ENCODE results near the gene CKS1B. TPM values are rescaled to one million over a fixed set of nuclear protein-coding genes. Genes with fewer than 3 reads are reported as not detected.
"Not testable (repeated sequence)": the region's sequence is repeated elsewhere in the genome, so short reads cannot be mapped to it uniquely, and the experiment has no call there.

The CKS1B gene
- total RNA-seq, 2 experiments from 2014 or later: 151 to 162 TPM

DNA sequence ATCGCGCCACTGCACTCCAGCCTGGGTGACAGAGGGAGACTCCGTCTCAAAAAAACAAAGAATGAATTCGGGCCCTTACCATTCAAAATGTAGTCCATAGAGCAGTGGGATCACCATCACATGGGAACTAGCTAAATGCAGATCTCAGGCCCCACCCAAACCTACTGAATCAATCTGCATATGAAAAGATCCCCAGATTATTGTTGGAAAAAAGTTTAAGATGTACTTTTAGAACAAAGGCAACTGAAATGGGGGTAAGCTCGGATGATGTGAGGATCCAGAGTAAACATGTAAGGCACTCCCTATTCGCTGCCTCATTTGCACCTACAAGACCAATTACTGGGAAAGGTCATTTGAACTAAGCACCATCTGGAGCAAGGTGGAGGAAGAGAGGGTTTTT, 7.9 kb downstream of the CKS1B start:
- peaks cover 31% of the 10 kb centered on the region for H3K4me1 Mint-ChIP-seq
- no peak overlapping the region for H3K27ac Mint-ChIP-seq
- H3K4me3 Mint-ChIP-seq: no peak overlapping the region
- POLR2A ChIA-PET: interaction anchor here (0.6 to 5.0 kb wide), 17 partner anchors 8 to 377 kb away, joined by 3 to 50 read pairs (median 8); partner anchors contain the start of genes CKS1B, LENEP, PMVK and PYGO2
- H3K27me3 Mint-ChIP-seq: no peaks in the 10 kb centered on the region
- H3K36me3 Mint-ChIP-seq (ENCODE audit: low read depth): peaks cover 35% of the 10 kb centered on the region
- CTCF ChIA-PET: interaction anchor here (0.8 to 6.4 kb wide), 15 partner anchors 9 to 423 kb away, joined by 3 to 51 read pairs (median 6); partner anchors contain the start of genes ADAM15, KRTCAP2, PBXIP1 and SHC1
- DNase-seq: no peak
- no peaks in the 10 kb centered on the region for H3K9me3 Mint-ChIP-seq

DNA sequence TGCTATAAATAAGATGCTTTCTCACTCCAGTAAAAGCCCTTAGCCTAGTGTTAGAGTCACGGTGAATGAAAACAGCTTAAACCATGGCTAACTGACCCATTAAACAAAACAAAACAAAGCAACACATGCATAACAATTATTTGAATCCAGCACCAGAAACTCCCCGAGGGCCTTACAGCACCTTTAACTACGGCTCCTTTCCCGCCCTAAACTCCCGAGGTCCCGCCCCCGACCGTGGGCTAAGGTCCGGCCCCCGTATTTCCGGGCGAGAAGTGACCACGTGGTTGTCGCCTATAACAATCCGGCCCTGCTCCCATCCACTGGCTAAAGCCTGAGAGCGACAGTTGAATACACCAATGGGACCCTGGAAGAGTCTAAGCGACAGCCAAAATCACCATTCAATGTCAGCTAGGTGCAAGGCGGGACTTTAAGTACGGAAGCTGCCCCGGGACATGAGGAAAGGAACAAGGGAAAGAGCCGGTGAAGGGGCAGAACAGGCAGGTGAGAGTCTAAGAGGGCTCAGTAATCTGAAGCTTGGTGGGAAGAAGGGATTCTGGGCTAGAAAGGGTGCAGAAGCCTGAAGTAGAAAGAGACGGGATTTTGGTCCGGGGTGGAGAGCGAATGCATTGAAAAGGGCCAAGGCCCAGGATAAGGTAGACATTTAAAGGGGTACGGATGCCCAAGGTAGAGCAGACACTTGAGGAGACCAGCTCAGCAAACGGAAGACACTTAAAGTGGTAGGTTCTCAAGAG, 8.6 kb downstream of the CKS1B start, which contains the start of gene FLAD1:
Gene FLAD1 (plus strand): TSS at position 448 of the 752 bp plus-strand sequence. CDS start 351 bp downstream, outside the sequence.
- H3K27ac Mint-ChIP-seq: no peak within 1 kb of the TSS
- POLR2A ChIA-PET: interaction anchor here (0.6 to 5.0 kb wide), 23 partner anchors 9 to 376 kb away, joined by 3 to 50 read pairs (median 7); partner anchors contain the start of genes ADAM15, CKS1B, LENEP and PBXIP1
- no peak within 1 kb of the TSS for H3K4me3 Mint-ChIP-seq
- CTCF ChIA-PET: interaction anchor here (0.7 to 6.4 kb wide), 23 partner anchors 10 to 423 kb away, joined by 3 to 51 read pairs (median 4); partner anchors contain the start of genes ADAM15, KRTCAP2, PYGO2 and SHC1
- H3K9me3 Mint-ChIP-seq: no peaks in the 10 kb centered on the region
- peaks cover 28% of the 10 kb centered on the region for H3K4me1 Mint-ChIP-seq
- peaks cover 30% of the 10 kb centered on the region for H3K36me3 Mint-ChIP-seq (ENCODE audit: low read depth)
- no peaks in the 10 kb centered on the region for H3K27me3 Mint-ChIP-seq
- DNase-seq: peak; percentile 97

DNA sequence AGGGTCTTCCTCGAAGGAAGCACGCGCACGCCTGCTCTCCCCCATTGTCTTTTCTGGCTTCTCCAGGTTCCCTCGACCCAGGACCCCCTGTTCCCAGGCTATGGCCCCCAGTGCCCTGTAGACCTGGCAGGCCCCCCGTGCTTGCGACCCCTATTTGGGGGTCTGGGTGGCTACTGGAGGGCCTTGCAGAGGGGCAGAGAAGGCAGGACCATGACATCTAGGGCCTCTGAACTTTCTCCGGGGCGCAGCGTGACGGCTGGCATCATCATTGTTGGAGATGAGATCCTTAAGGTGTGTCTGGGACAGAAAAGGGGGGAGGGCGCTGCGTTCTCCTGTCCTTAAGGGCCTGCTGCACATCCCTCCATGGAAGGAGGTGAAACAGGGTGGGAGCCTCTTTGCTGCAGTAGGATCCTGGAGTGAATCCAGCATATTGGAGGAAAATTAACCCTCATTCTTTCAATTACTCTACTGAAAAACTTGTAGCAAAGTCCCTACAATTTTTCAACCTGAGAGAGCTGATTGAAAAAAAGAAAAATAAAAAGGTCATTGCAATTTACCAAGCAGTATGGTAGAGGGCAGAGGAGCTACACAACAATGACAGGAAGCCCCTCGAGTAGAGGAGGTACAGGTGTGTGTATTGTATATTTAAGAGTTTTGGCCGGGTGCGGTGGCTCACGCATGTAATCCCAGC, 9.4 kb downstream of the CKS1B start:
- no peak for DNase-seq
- Mint-ChIP-seq H3K9me3 (no peaks in the 10 kb centered on the region), H3K4me1 (peaks cover 31% of the 10 kb centered on the region), H3K27me3 (no peaks in the 10 kb centered on the region), H3K4me3 (no peak overlapping the region), H3K36me3 (ENCODE audit: low read depth) (peaks cover 32% of the 10 kb centered on the region), H3K27ac (no peak overlapping the region)
- ChIA-PET CTCF (interaction anchor here (0.6 to 6.4 kb wide), 24 partner anchors 11 to 424 kb away, joined by 3 to 51 read pairs (median 4); partner anchors contain the start of genes ADAM15, KRTCAP2, PBXIP1 and PMVK), POLR2A (interaction anchor here (1.0 to 5.0 kb wide), 22 partner anchors 10 to 377 kb away, joined by 3 to 50 read pairs (median 7); partner anchors contain the start of genes ADAM15, CKS1B, LENEP and PBXIP1)

DNA sequence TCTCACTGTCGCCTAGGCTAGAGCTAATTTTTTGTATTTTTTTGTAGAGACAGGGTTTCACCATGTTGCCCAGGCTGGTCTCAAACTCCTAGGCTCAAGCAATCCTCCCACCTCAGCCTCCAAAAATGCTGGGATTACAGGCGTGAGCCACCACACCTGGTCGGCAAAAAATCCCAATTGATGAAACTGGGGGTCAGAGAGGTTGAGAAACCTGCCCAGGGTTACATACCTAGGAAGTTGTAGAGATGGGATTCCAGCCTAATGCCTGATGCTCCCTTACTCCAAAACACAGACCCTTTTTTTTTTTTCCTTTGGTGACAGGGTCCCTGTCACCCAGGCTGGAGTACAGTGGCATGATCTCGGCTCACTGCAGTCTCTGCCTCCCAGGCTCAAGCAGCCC, 12.3 kb downstream of the CKS1B start:
- not testable (repeated sequence) for H3K27me3 Mint-ChIP-seq, DNase-seq, H3K4me3 Mint-ChIP-seq, H3K27ac Mint-ChIP-seq, H3K9me3 Mint-ChIP-seq
- ChIA-PET POLR2A (interaction anchor here (0.6 to 1.3 kb wide), 2 partner anchors 10 to 636 kb away, joined by 3 read pairs; no protein-coding TSS in a partner anchor), CTCF (interaction anchor here (4.8 kb wide), 1 partner anchor 13 kb away, joined by 25 read pairs; no protein-coding TSS in a partner anchor)
- H3K36me3 Mint-ChIP-seq (ENCODE audit: low read depth): peaks cover 34% of the 10 kb centered on the region
- H3K4me1 Mint-ChIP-seq: peaks cover 25% of the 10 kb centered on the region

DNA sequence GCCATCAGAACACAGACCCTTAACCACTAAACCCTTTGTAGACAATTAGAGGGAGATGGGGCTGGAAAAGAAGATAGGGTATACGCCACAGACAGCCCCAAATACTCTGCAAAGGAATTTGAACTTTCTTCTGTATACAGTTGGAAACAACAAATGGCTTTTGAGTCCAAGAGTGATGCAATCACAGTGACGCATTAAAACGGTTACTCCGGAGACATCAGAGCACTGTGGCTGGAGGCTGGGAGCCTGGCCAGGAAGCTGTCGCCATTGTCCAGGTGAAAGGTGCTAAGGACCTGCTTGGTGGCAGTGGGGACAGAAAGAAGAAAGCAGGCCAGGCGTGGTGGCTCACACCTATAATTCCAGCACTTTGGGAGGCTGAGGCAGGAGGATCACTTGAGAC, 12.8 kb downstream of the CKS1B start:
- Mint-ChIP-seq H3K9me3 (no peaks in the 10 kb centered on the region), H3K36me3 (ENCODE audit: low read depth) (peaks cover 34% of the 10 kb centered on the region), H3K4me3 (no peak overlapping the region), H3K27me3 (no peaks in the 10 kb centered on the region), H3K4me1 (peaks cover 25% of the 10 kb centered on the region), H3K27ac (no peak overlapping the region)
- DNase-seq: no peak
- ChIA-PET CTCF (interaction anchor here (0.7 to 4.8 kb wide), 4 partner anchors 12 to 104 kb away, joined by 3 to 25 read pairs (median 10); no protein-coding TSS in a partner anchor), POLR2A (interaction anchor here (0.6 to 2.2 kb wide), 8 partner anchors 9 to 635 kb away, joined by 3 to 12 read pairs (median 3); partner anchors contain the start of gene CKS1B)

DNA sequence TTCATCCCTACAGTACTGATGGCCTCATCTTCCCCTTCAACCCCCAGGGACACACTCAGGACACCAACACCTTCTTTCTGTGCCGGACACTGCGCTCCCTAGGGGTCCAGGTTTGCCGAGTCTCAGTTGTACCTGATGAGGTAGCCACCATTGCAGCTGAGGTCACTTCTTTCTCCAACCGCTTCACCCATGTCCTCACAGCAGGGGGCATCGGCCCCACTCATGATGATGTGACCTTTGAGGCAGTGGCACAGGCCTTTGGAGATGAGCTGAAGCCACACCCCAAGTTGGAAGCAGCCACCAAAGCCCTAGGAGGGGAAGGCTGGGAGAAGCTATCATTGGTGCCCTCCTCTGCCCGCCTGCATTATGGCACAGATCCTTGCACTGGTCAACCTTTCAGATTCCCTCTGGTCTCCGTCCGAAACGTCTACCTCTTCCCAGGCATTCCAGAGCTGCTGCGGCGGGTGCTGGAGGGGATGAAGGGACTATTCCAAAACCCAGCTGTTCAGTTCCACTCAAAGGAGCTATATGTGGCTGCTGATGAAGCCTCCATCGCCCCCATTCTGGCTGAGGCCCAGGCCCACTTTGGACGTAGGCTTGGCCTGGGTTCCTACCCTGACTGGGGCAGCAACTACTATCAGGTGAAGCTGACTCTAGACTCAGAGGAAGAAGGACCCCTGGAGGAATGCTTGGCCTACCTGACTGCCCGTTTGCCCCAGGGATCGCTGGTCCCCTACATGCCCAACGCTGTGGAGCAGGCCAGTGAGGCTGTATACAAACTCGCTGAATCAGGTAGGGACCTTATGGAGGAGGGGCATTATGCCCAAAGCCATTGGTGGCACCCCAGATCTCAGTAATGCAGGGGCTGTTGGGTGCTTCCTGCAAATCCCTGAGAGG, 13.8 kb downstream of the CKS1B start:
- H3K27me3 Mint-ChIP-seq: no peaks in the 10 kb centered on the region
- POLR2A ChIA-PET: interaction anchor here (0.7 to 2.2 kb wide), 7 partner anchors 8 to 34 kb away, joined by 3 to 12 read pairs (median 3); partner anchors contain the start of gene CKS1B

DNA sequence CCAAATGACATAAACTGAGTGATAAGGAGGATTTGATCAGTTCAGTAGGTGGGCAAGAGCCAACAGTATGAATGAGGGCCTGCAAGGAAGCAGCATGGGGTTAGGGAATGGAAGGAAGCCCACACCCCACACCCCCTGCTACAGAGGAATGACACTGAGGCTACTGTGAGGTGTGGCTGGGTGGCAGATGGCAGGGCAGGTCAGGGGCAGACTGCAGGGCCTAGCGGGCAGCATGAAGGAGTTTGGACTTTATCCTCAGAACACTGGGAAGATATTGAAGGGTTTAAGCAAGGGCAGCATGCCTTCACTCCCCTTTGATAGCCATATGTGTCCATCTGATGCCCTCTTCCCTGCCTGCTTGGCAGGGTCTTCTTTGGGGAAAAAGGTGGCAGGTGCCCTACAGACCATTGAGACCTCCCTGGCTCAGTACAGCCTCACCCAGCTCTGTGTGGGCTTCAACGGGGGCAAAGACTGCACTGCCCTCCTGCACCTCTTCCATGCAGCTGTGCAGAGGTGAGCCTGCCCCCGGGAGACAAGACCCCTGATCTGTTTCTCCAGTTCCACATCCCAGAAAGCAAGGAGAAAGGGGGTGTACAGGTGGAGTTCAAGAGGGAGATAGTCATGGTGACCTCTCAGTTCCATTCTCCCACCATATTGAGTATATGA, 14.8 kb downstream of the CKS1B start:
- peaks cover 20% of the 10 kb centered on the region for H3K4me1 Mint-ChIP-seq
- ChIA-PET CTCF (interaction anchor here (2.0 to 4.8 kb wide), 2 partner anchors 10 to 28 kb away, joined by 16 to 25 read pairs; no protein-coding TSS in a partner anchor), POLR2A (interaction anchor here (2.2 kb wide), 1 partner anchor 15 kb away, joined by 12 read pairs; the partner anchor contains the start of gene CKS1B)
- no peaks in the 10 kb centered on the region for H3K27me3 Mint-ChIP-seq
- H3K4me3 Mint-ChIP-seq: no peak overlapping the region
- H3K36me3 Mint-ChIP-seq (ENCODE audit: low read depth): peaks cover 34% of the 10 kb centered on the region
- H3K9me3 Mint-ChIP-seq: no peaks in the 10 kb centered on the region
- no peak overlapping the region for H3K27ac Mint-ChIP-seq
- DNase-seq: no peak

More for the DNA sequence above, 13.8 kb downstream of the CKS1B start:
- Mint-ChIP-seq H3K27ac (no peak overlapping the region), H3K9me3 (no peaks in the 10 kb centered on the region), H3K4me1 (peaks cover 25% of the 10 kb centered on the region), H3K36me3 (ENCODE audit: low read depth) (peaks cover 34% of the 10 kb centered on the region), H3K4me3 (no peak overlapping the region)
- no peak for DNase-seq
- CTCF ChIA-PET: interaction anchor here (0.7 to 4.8 kb wide), 5 partner anchors 11 to 429 kb away, joined by 3 to 25 read pairs (median 3); no protein-coding TSS in a partner anchor

DNA sequence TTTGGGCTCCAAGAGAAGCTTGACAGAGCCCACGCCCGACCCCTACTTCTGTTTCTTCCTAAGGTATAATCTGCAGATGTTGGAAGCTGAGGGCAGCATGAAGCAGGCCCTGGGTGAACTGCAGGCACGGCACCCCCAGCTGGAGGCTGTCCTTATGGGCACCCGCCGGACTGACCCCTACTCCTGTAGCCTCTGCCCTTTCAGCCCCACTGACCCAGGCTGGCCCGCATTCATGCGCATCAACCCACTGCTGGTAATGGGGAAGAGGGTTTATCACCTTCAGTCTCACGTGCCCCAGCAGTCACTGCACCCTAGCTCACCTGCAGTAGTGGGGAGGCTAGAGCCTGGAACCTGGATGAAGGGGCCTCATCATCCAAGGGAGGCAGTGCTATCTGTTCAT, 15.8 kb downstream of the CKS1B start:
- POLR2A ChIA-PET: interaction anchor here (0.9 kb wide), 1 partner anchor 15 kb away, joined by 4 read pairs; the partner anchor contains the start of gene CKS1B
- Mint-ChIP-seq H3K27ac (no peak overlapping the region), H3K9me3 (no peaks in the 10 kb centered on the region), H3K4me1 (peaks cover 14% of the 10 kb centered on the region), H3K27me3 (no peaks in the 10 kb centered on the region), H3K36me3 (ENCODE audit: low read depth) (peaks cover 34% of the 10 kb centered on the region), H3K4me3 (no peak overlapping the region)
- CTCF ChIA-PET: interaction anchor here (4.8 kb wide), 1 partner anchor 9 kb away, joined by 25 read pairs; no protein-coding TSS in a partner anchor
- DNase-seq: no peak

DNA sequence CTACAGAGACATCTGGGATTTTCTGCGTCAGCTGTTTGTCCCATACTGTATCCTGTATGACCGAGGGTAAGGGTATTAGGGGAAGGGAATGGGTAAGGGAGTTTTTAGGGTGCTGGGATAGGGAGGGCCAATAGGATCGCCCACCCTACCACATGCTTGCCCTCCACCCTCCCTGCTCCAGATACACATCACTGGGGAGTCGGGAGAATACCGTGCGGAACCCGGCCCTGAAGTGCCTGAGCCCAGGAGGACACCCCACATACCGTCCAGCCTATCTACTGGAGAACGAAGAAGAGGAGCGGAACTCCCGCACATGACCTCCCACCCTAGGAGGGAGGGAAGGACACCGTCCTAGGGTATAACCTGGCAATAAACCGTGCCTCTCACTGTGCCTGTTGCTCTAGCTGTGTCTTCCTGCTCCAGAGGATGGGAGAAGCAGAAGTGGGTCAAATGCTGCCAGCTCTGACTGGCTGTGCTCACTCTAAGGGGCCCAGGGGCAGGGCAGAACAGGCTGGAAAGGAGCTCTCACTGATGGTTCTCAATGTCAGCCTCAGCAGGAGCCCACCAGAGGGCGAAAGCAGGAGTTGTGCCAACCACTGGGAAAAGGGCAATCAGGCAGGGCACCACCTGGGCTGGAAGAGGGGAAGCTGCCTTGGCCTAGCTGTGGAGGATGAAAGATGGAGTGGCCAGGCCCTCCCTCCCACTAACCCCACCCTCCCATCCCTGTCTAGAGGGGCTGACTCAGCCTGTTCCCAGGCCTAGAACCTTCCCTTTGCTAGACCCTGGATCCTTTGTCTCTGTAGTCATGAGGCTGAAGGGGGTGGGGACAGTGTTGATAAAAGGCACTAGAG, 18.5 kb downstream of the CKS1B start:
- Mint-ChIP-seq H3K4me1 (peaks cover 23% of the 10 kb centered on the region), H3K27ac (no peak overlapping the region), H3K4me3 (no peak overlapping the region), H3K9me3 (no peaks in the 10 kb centered on the region), H3K27me3 (no peaks in the 10 kb centered on the region), H3K36me3 (ENCODE audit: low read depth) (peaks cover 26% of the 10 kb centered on the region)
- no peak for DNase-seq
- POLR2A ChIA-PET: interaction anchor here (0.7 to 13.2 kb wide), 6 partner anchors 8 to 79 kb away, joined by 3 to 203 read pairs (median 14); partner anchors contain the start of genes CKS1B, FLAD1 and PMVK
- CTCF ChIA-PET: interaction anchor here (1.0 to 11.4 kb wide), 4 partner anchors 22 to 92 kb away, joined by 3 to 139 read pairs (median 6); partner anchors contain the start of gene PYGO2

DNA sequence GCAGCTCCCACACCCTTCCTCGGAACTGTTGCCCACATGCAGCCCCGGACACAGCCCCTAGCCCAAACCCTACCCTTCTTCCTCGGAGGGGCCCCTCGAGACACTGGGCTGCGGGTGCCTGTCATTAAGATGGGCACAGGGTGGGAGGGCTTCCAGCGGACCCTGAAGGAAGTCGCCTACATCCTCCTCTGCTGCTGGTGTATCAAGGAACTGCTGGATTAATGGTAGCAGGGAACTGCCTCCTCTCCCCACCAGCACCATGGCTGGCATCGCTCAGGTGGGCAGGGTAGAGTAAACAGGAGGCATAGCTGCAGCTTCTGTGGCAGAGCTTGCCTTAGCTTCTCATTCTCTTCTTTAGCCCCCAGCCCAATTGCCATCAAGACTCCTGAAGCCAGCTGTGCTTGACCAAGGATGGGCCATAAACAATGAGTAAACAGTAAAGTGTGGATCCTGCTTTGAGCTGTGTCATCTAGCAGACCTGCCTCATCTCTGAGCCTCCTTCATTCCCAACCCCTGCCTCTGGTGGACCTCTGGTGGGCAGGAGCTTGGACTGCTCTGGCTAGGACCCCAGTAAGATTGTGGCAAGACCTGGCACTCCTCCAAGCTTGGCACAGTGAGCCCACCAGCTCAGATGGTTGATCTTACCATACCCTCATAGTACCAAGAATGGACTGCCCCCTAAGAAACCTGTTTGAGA, 19.2 kb downstream of the CKS1B start, which contains the start of gene LENEP:
Gene LENEP (plus strand): TSS at position 15 of the 697 bp plus-strand sequence. CDS start 22 bp downstream, at position 37.
- peaks cover 22% of the 10 kb centered on the region for H3K4me1 Mint-ChIP-seq
- CTCF ChIA-PET: interaction anchor here (0.9 to 11.4 kb wide), 5 partner anchors 22 to 98 kb away, joined by 3 to 139 read pairs (median 4); partner anchors contain the start of gene PYGO2
- no peaks in the 10 kb centered on the region for H3K27me3 Mint-ChIP-seq
- no peak for DNase-seq
- H3K36me3 Mint-ChIP-seq (ENCODE audit: low read depth): peaks cover 19% of the 10 kb centered on the region
- H3K4me3 Mint-ChIP-seq: no peak within 1 kb of the TSS
- POLR2A ChIA-PET: interaction anchor here (0.7 to 13.2 kb wide), 9 partner anchors 9 to 78 kb away, joined by 3 to 203 read pairs (median 4); partner anchors contain the start of genes CKS1B, FLAD1, PBXIP1 and PMVK
- no peaks in the 10 kb centered on the region for H3K9me3 Mint-ChIP-seq
- no peak within 1 kb of the TSS for H3K27ac Mint-ChIP-seq
